Endothelial cell (in vitro differentiated cells): Measurements from ENCODE around the gene KIN. TPM values are rescaled to one million over a fixed set of nuclear protein-coding genes. Genes with fewer than 3 reads are reported as not detected.

Source experiments
- DNase-seq: peaks from one replicate; pipeline ENCODE4 v3.0.0; 2021; ENCODE audit warnings: low spot score
- H3K27ac Mint-ChIP-seq: one replicate; pipeline ENCODE4 v1.8.0; 2021; ENCODE audit warnings: mixed read lengths, inconsistent platforms; ENCODE audit not compliant: unreplicated experiment
- H3K27me3 Mint-ChIP-seq: one replicate; pipeline ENCODE4 v1.8.0; 2021; ENCODE audit warnings: mild to moderate bottlenecking, moderate library complexity, mixed read lengths, inconsistent platforms; ENCODE audit not compliant: unreplicated experiment
- H3K36me3 Mint-ChIP-seq: one replicate; pipeline ENCODE4 v1.8.0; 2021; ENCODE audit warnings: mild to moderate bottlenecking, low read depth, mixed read lengths, inconsistent platforms; ENCODE audit not compliant: unreplicated experiment
- H3K4me1 Mint-ChIP-seq: one replicate; pipeline ENCODE4 v1.8.0; 2021; ENCODE audit warnings: mild to moderate bottlenecking, mixed read lengths, inconsistent platforms; ENCODE audit not compliant: unreplicated experiment
- H3K4me3 Mint-ChIP-seq: one replicate; pipeline ENCODE4 v1.8.0; 2021; ENCODE audit warnings: mild to moderate bottlenecking, mixed read lengths, inconsistent platforms; ENCODE audit not compliant: unreplicated experiment
- H3K9me3 Mint-ChIP-seq: one replicate; pipeline ENCODE4 v1.8.0; 2021; ENCODE audit warnings: mixed read lengths, inconsistent platforms; ENCODE audit not compliant: unreplicated experiment
- CTCF ChIP-seq: fragments of 200-600 bp; sonication (generic); IDR thresholded peaks from one replicate; pipeline ENCODE4 v1.5.0; 2021; ENCODE audit warnings: antibody characterized with exemption; ENCODE audit not compliant: unreplicated experiment
- total RNA-seq: library from RNA; stranded (reverse); fragmentation: NEBNext Ultra II Directional; extraction: Animal tissue kit (Norgen Biotek cat#: 25700); gene quantifications from one replicate; pipeline ENCODE4 v1.2.1, GENCODE V29; 2021; ENCODE audit not compliant: unreplicated experiment

KIN gene
- total RNA-seq, 1 donor from 2014 or later: 13.2 TPM

- no peak for TF ChIP-seq CTCF
- Mint-ChIP-seq H3K27me3 (no peaks in the 10 kb centered on the region), H3K27ac (no peak overlapping the region), H3K4me1 (peaks cover 5% of the 10 kb centered on the region), H3K4me3 (no peak overlapping the region), H3K36me3 (no peaks in the 10 kb centered on the region), H3K9me3 (no peaks in the 10 kb centered on the region)
- no peak for DNase-seq
These were observed 79.8 kb downstream of the KIN start for GRCh38 chr10:7707858-7708622.

GRCh38 chr10:7707102-7707501, 80.7 kb downstream of the KIN start:
- no peak for TF ChIP-seq CTCF
- H3K9me3 Mint-ChIP-seq: no peaks in the 10 kb centered on the region
- H3K27me3 Mint-ChIP-seq: no peaks in the 10 kb centered on the region
- no peak for DNase-seq
- no peak overlapping the region for H3K4me3 Mint-ChIP-seq
- no peaks in the 10 kb centered on the region for H3K36me3 Mint-ChIP-seq
- H3K4me1 Mint-ChIP-seq: peaks cover 9% of the 10 kb centered on the region
- no peak overlapping the region for H3K27ac Mint-ChIP-seq

- H3K27ac Mint-ChIP-seq: no peak overlapping the region
These were observed 81.2 kb downstream of the KIN start for GRCh38 chr10:7706534-7707073.

GRCh38 chr10:7705341-7705740, 82.5 kb downstream of the KIN start:
- H3K27me3 Mint-ChIP-seq: no peaks in the 10 kb centered on the region
- H3K36me3 Mint-ChIP-seq: no peaks in the 10 kb centered on the region
- no peak for TF ChIP-seq CTCF
- no peaks in the 10 kb centered on the region for H3K9me3 Mint-ChIP-seq
- no peak overlapping the region for H3K4me3 Mint-ChIP-seq
- H3K4me1 Mint-ChIP-seq: peaks cover 9% of the 10 kb centered on the region
- no peak overlapping the region for H3K27ac Mint-ChIP-seq
- DNase-seq: no peak

More at GRCh38 chr10:7706534-7707073, 81.2 kb downstream of the KIN start:
- no peak overlapping the region for H3K4me3 Mint-ChIP-seq
- H3K9me3 Mint-ChIP-seq: no peaks in the 10 kb centered on the region
- no peak for TF ChIP-seq CTCF
- no peaks in the 10 kb centered on the region for H3K27me3 Mint-ChIP-seq
- no peaks in the 10 kb centered on the region for H3K36me3 Mint-ChIP-seq
- H3K4me1 Mint-ChIP-seq: peaks cover 9% of the 10 kb centered on the region
- no peak for DNase-seq
